ENCODE results near the gene USP40.

Gene USP40

GRCh38 chr2:233426619-233427342 is 139.8 kb downstream of the USP40 start:
- DNase-seq (ENCODE audit: low read depth in 2 of 2): no peak
